K562 (cell line): Measurements from ENCODE around the gene FES. TPM values are rescaled to one million over a fixed set of nuclear protein-coding genes. Genes with fewer than 3 reads are reported as not detected.

Source experiments
- ARHGAP35 ChIP-seq: fragments of 450-650 bp; IDR thresholded peaks from 2 replicates; pipeline ENCODE4 v1.6.1; 2018; ENCODE audit not compliant: partially characterized antibody
- ATF7 ChIP-seq: fragments of 450-650 bp; IDR thresholded peaks from 2 replicates; pipeline ENCODE4 v1.7.1; 2014; ENCODE audit warnings: mild to moderate bottlenecking, moderate library complexity
- BRD9 ChIP-seq: fragments of 450-650 bp; IDR thresholded peaks from 2 replicates; pipeline ENCODE4 v1.6.1; 2018; ENCODE audit warnings: low read depth; ENCODE audit not compliant: partially characterized antibody
- CBFA2T2 ChIP-seq: fragments of 450-650 bp; conservative IDR thresholded peaks from 2 replicates; pipeline ENCODE4 v1.6.1; 2017; ENCODE audit warnings: mild to moderate bottlenecking
- CBX3 ChIP-seq, 2 experiments: IDR thresholded peaks; 1 replicate in 1 of 2; 2 replicates in 1 of 2; pipeline ENCODE4 v1.6.1; 2012; ENCODE audit warnings: inconsistent platforms in 2 of 2, low read length in 2 of 2, borderline replicate concordance in 1 of 2, control low read depth in 1 of 2
- CREM ChIP-seq: IDR thresholded peaks from 2 replicates; pipeline ENCODE4 v1.6.1; 2014; ENCODE audit warnings: antibody characterized with exemption, low read depth
- FOXA3 ChIP-seq, 2 experiments: fragments of 450-650 bp in 1 of 2; sonication (generic) in 1 of 2; formaldehyde crosslinking; IDR thresholded peaks in 1 of 2; conservative IDR thresholded peaks in 1 of 2; 2 replicates each; pipeline versions ENCODE4 v1.4.0 to v1.8.0; 2020 to 2022; ENCODE audit warnings: mild to moderate bottlenecking in 2 of 2, missing genetic modification reagents in 1 of 2
- HDGF ChIP-seq: fragments of 450-650 bp; IDR thresholded peaks from 2 replicates; pipeline ENCODE4 v1.6.1; 2016
- HNRNPUL1 ChIP-seq: fragments of 200-400 bp; formaldehyde crosslinking; IDR thresholded peaks from 2 replicates; pipeline ENCODE4 v1.6.1; 2017; ENCODE audit warnings: low read length
- JUNB ChIP-seq: fragments of 450-650 bp; formaldehyde crosslinking; conservative IDR thresholded peaks from 2 replicates; pipeline ENCODE4 v1.4.0; 2020; ENCODE audit warnings: mild to moderate bottlenecking
- MCM2 ChIP-seq: fragments of 450-650 bp; IDR thresholded peaks from 2 replicates; pipeline ENCODE4 v1.6.1; 2017; ENCODE audit warnings: low read depth, mild to moderate bottlenecking
- NFE2 ChIP-seq: IDR thresholded peaks from 2 replicates; pipeline ENCODE4 v1.6.1; 2014; ENCODE audit warnings: antibody characterized with exemption, low read depth
- NFXL1 ChIP-seq: fragments of 450-650 bp; formaldehyde crosslinking; IDR thresholded peaks from 2 replicates; pipeline ENCODE4 v1.4.0; 2021; ENCODE audit warnings: mild to moderate bottlenecking
- RBM17 ChIP-seq: fragments of 200-400 bp; formaldehyde crosslinking; IDR thresholded peaks from 2 replicates; pipeline ENCODE4 v1.6.1; 2017; ENCODE audit warnings: low read depth, mild to moderate bottlenecking, low read length, borderline replicate concordance
- RBM25 ChIP-seq: fragments of 200-400 bp; formaldehyde crosslinking; IDR thresholded peaks from 2 replicates; pipeline ENCODE4 v1.6.1; 2018; ENCODE audit warnings: low read length, low read depth, moderate library complexity; ENCODE audit not compliant: severe bottlenecking
- RCOR1 ChIP-seq, 2 experiments: IDR thresholded peaks; 2 replicates each; pipeline ENCODE4 v1.6.1; 2012; ENCODE audit warnings: low read depth in 2 of 2, low read length in 2 of 2, borderline replicate concordance in 1 of 2, improper control_type of control experiment in 1 of 2
- SMARCB1 ChIP-seq: IDR thresholded peaks from 2 replicates; pipeline ENCODE4 v1.6.1; 2011; ENCODE audit warnings: improper control_type of control experiment, low read depth; ENCODE audit not compliant: insufficient read length
- SRSF9 ChIP-seq: fragments of 200-400 bp; formaldehyde crosslinking; IDR thresholded peaks from 2 replicates; pipeline ENCODE4 v1.6.1; 2017; ENCODE audit warnings: low read depth, low read length, borderline replicate concordance
- TCF7 ChIP-seq: sonication (generic); IDR thresholded peaks from 2 replicates; pipeline ENCODE4 v1.6.1; 2016; ENCODE audit warnings: antibody characterized with exemption, borderline replicate concordance
- ZFP36 ChIP-seq: fragments of 150-350 bp; IDR thresholded peaks from 2 replicates; pipeline ENCODE4 v1.6.1; 2018; ENCODE audit warnings: low read length, low read depth; ENCODE audit not compliant: partially characterized antibody
- ZNF263 ChIP-seq: sonication (generic); formaldehyde crosslinking; IDR thresholded peaks from 2 replicates; pipeline ENCODE4 v1.8.0; 2022; ENCODE audit warnings: mild to moderate bottlenecking, missing genetic modification reagents, borderline replicate concordance
- ZNF3 ChIP-seq: fragments of 250-450 bp; sonication (Bioruptor Pico); IDR thresholded peaks from 2 replicates; pipeline ENCODE4 v1.5.0; 2021; ENCODE audit warnings: mild to moderate bottlenecking, moderate library complexity
- ZNF408 ChIP-seq: fragments of 250-450 bp; sonication (Bioruptor Pico); IDR thresholded peaks from 2 replicates; pipeline ENCODE4 v1.4.0; 2020; ENCODE audit warnings: low read depth, mild to moderate bottlenecking, moderate library complexity
- ZNF551 ChIP-seq: fragments of 250-450 bp; sonication (Bioruptor Pico); IDR thresholded peaks from 2 replicates; pipeline ENCODE4 v1.5.0; 2021; ENCODE audit warnings: mild to moderate bottlenecking, moderate library complexity
- ZNF561 ChIP-seq: fragments of 450-650 bp; formaldehyde crosslinking; conservative IDR thresholded peaks from 2 replicates; pipeline ENCODE4 v1.4.0; 2020; ENCODE audit warnings: mild to moderate bottlenecking, moderate library complexity
- ZNF707 ChIP-seq: fragments of 250-450 bp; sonication (Bioruptor Pico); conservative IDR thresholded peaks from 2 replicates; pipeline ENCODE4 v1.8.0; 2022; ENCODE audit warnings: inconsistent platforms, mild to moderate bottlenecking, moderate library complexity
- polyA plus RNA-seq, 8 experiments: library from polyadenylated mRNA; depleted of rRNA in 4 of 8; stranded (reverse) in 5 of 8; unstranded in 3 of 8; fragments of >200 nt; fragmentation: Nextera tagmentation in 2 of 8; fragmentation: Illumina TruSeq in 1 of 8; extraction: Ambion mirVana in 2 of 8; extraction: Trizol in 1 of 8; gene quantifications; 2 replicates each; pipeline versions ENCODE4 v1.2.1 to v1.2.3, GENCODE V29; 2011 to 2014; ENCODE audit warnings: inconsistent platforms in 1 of 8, missing spikeins in 1 of 8
- total RNA-seq, 7 experiments: library from RNA; depleted of rRNA in 6 of 7; stranded (reverse); fragments of >200 nt in 6 of 7; fragmentation: Illumina TruSeq in 2 of 7; extraction: Trizol in 2 of 7; gene quantifications; 2 replicates each; pipeline versions ENCODE4 v1.2.1 to v1.2.3, GENCODE V29; 2011 to 2021; ENCODE audit warnings: low replicate concordance in 1 of 7
- TF ChIP-seq, protein P1 (sequence below): IDR thresholded peaks from 3 replicates; pipeline ENCODE4 v1.6.1; 2011; ENCODE audit warnings: borderline replicate concordance, mild to moderate bottlenecking; ENCODE audit not compliant: insufficient read length, insufficient read depth
- TF ChIP-seq, protein P2 (sequence below): fragments of 250-450 bp; sonication (Bioruptor Pico); IDR thresholded peaks from 2 replicates; pipeline ENCODE4 v1.8.0; 2021; ENCODE audit warnings: mild to moderate bottlenecking, moderate library complexity

The FES gene
- total and polyA plus RNA-seq, 9 of the 15 experiments (the other 6 are each of a cell fraction or from before 2014, with no cell fraction given): 0.38 to 2.6 (median 0.82) TPM

DNA sequence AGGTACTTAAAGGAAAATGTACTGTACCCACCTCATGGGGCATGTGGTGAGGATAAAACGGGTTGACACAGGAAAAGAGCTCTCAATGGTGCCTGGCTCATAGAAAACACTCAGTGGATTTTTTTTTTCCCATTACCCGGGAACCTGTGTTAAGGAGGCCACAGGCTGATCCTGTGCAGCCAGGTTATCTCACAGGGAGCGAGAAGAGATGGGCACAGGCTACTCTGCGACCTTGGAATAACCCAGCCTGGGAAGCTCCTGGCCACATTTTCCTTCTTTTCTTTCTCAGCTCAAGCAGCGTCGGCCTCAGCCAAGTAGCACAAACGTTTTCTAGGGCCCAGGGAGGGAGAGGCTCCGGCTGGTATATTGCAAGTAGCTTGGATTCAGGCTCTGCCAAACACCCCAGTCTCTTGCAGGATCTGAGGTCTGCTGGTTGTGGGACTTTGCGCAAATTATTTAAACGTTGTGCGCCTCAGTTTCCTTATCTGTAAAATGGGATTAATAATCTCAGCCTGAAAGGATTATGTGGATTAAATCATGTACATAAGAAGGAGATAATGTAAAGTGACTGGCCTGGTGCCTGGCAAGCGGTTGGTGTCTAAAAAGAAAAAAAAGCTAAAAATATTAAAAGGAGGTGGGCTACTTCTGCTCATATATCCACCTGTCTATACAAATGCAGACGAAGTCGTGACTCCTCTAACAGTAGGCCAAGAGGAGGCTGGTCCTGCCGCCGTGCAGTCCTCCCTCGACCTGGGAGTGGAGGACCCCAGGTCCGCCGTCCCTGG is 13.8 kb upstream of the FES start (continued):
- TF ChIP-seq, protein P1, sequence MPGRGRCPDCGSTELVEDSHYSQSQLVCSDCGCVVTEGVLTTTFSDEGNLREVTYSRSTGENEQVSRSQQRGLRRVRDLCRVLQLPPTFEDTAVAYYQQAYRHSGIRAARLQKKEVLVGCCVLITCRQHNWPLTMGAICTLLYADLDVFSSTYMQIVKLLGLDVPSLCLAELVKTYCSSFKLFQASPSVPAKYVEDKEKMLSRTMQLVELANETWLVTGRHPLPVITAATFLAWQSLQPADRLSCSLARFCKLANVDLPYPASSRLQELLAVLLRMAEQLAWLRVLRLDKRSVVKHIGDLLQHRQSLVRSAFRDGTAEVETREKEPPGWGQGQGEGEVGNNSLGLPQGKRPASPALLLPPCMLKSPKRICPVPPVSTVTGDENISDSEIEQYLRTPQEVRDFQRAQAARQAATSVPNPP: no peak
- TF ChIP-seq ZNF408 (CRISPR knock-in tag) (no peak), CBX3 (IDR thresholded peaks at IDR 0.05; ENCODE audit: borderline replicate concordance in 1 of 2, low read length in 2 of 2) (no peak), SMARCB1 (no peak), BRD9 (peak; percentile 40), RCOR1 (IDR thresholded peaks at IDR 0.05; ENCODE audit: borderline replicate concordance in 1 of 2, low read depth in 2 of 2, low read length in 2 of 2) (peak in 1 of 2 experiments; percentile 36; a peak in 1 of 4 replicates), ZNF3 (CRISPR knock-in tag) (no peak), CREM (no peak), ARHGAP35 (no peak), ZNF561 (CRISPR knock-in tag) (no peak), MCM2 (no peak), HNRNPUL1 (no peak), CBFA2T2 (no peak), RBM17 (no peak), NFE2 (no peak), TCF7 (no peak), ZNF551 (CRISPR knock-in tag) (no peak), FOXA3 (CRISPR knock-in tag; conservative IDR thresholded peaks at IDR 0.05 in 1 of 2, IDR thresholded peaks at IDR 0.05 in 1 of 2) (no peak), ZNF263 (CRISPR knock-in tag) (peak; percentile 84; the same call in 1 of the 2 replicates), HDGF (0 out of 2 replicates have a peak, but pooled peaks have one; percentile 40), SRSF9 (no peak), ZFP36 (no peak), NFXL1 (CRISPR knock-in tag) (no peak), JUNB (CRISPR knock-in tag) (no peak), ZNF707 (CRISPR knock-in tag) (no peak), RBM25 (peak; percentile 94), ATF7 (no peak)
- TF ChIP-seq, protein P2, sequence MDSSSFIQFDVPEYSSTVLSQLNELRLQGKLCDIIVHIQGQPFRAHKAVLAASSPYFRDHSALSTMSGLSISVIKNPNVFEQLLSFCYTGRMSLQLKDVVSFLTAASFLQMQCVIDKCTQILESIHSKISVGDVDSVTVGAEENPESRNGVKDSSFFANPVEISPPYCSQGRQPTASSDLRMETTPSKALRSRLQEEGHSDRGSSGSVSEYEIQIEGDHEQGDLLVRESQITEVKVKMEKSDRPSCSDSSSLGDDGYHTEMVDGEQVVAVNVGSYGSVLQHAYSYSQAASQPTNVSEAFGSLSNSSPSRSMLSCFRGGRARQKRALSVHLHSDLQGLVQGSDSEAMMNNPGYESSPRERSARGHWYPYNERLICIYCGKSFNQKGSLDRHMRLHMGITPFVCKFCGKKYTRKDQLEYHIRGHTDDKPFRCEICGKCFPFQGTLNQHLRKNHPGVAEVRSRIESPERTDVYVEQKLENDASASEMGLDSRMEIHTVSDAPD: no peak
